ENCODE results near the gene KIF15.

Gene KIF15, protein sequence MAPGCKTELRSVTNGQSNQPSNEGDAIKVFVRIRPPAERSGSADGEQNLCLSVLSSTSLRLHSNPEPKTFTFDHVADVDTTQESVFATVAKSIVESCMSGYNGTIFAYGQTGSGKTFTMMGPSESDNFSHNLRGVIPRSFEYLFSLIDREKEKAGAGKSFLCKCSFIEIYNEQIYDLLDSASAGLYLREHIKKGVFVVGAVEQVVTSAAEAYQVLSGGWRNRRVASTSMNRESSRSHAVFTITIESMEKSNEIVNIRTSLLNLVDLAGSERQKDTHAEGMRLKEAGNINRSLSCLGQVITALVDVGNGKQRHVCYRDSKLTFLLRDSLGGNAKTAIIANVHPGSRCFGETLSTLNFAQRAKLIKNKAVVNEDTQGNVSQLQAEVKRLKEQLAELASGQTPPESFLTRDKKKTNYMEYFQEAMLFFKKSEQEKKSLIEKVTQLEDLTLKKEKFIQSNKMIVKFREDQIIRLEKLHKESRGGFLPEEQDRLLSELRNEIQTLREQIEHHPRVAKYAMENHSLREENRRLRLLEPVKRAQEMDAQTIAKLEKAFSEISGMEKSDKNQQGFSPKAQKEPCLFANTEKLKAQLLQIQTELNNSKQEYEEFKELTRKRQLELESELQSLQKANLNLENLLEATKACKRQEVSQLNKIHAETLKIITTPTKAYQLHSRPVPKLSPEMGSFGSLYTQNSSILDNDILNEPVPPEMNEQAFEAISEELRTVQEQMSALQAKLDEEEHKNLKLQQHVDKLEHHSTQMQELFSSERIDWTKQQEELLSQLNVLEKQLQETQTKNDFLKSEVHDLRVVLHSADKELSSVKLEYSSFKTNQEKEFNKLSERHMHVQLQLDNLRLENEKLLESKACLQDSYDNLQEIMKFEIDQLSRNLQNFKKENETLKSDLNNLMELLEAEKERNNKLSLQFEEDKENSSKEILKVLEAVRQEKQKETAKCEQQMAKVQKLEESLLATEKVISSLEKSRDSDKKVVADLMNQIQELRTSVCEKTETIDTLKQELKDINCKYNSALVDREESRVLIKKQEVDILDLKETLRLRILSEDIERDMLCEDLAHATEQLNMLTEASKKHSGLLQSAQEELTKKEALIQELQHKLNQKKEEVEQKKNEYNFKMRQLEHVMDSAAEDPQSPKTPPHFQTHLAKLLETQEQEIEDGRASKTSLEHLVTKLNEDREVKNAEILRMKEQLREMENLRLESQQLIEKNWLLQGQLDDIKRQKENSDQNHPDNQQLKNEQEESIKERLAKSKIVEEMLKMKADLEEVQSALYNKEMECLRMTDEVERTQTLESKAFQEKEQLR (N-terminal part only)

GRCh38 chr3:44761424-44762169 is at the start of gene KIF15, which contains the start of gene KIAA1143:
KIF15 (plus strand) TSS chr3:44761794; CDS start chr3:44761866, 72 bp downstream.
KIAA1143 (minus strand) TSS chr3:44761619; CDS start chr3:44761602, 17 bp downstream.
- DNase-seq (ENCODE audit: low read depth in 4 of 4, low spot score in 1 of 4), result peak; percentile 97 to 99 (median 98)

- DNase-seq (ENCODE audit: low read depth in 4 of 4, low spot score in 1 of 4), result peak in 3 of 4 experiments; percentile 34 to 60 (median 44)
These were observed 49.0 kb upstream of the KIF15 start, which contains the start of gene ZNF502 for GRCh38 chr3:44712455-44713075. ZNF502 (plus strand) TSS chr3:44712660; CDS start chr3:44720262, 7,602 bp downstream.

DNA sequence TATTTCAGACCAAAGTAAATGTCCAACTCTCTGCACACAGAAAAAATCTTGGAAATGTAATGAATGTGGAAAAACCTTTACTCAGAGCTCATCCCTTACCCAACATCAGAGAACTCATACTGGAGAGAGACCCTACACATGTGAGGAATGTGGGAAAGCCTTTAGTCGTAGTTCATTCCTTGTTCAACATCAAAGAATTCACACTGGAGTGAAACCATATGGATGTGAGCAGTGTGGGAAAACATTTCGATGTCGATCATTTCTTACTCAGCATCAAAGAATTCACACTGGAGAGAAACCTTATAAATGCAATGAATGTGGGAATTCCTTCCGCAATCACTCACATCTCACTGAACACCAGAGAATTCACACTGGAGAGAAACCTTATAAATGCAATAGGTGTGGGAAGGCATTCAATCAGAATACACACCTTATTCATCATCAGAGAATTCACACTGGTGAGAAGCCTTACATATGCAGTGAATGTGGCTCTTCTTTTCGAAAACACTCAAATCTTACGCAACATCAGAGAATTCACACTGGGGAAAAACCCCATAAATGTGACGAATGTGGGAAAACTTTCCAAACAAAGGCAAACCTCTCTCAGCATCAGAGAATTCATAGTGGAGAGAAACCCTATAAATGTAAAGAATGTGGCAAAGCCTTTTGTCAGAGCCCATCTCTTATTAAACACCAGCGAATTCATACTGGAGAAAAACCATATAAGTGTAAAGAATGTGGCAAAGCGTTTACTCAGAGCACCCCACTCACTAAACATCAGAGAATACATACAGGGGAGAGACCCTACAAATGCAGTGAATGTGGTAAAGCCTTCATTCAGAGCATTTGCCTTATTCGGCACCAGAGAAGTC is 40.1 kb upstream of the KIF15 start:
- no peak for DNase-seq (ENCODE audit: low read depth in 4 of 4, low spot score in 1 of 4)

- no peak for DNase-seq (ENCODE audit: low read depth in 4 of 4, low spot score in 1 of 4)
These were observed 39.5 kb upstream of the KIF15 start for GRCh38 chr3:44722103-44722401.

GRCh38 chr3:44729384-44729910 is 32.1 kb upstream of the KIF15 start, which contains the start of gene ZNF501:
ZNF501 (plus strand) TSS chr3:44729635; CDS start chr3:44734422, 4,787 bp downstream.
- DNase-seq (ENCODE audit: low read depth in 4 of 4, low spot score in 1 of 4), result peak; percentile 57 to 87 (median 70)

DNA sequence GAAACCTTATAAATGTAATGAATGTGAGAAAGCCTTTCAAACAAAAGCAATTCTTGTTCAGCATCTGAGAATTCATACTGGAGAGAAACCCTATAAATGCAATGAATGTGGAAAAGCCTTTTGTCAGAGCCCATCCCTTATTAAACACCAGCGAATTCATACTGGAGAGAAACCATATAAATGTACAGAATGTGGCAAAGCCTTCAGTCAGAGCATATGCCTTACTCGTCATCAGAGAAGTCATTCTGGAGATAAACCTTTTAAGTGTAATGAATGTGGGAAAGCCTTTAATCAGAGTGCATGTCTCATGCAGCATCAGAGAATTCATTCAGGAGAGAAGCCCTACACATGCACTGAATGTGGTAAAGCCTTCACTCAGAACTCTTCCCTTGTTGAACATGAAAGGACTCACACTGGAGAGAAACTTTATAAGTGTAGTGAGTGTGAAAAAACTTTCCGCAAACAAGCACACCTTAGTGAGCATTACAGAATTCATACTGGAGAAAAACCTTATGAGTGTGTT is 26.9 kb upstream of the KIF15 start:
- DNase-seq (ENCODE audit: low read depth in 4 of 4, low spot score in 1 of 4), result no peak

- no peak for DNase-seq (ENCODE audit: low read depth in 4 of 4, low spot score in 1 of 4)
These were observed 532 bp upstream of the KIF15 start for GRCh38 chr3:44761101-44761423.

- DNase-seq (ENCODE audit: low read depth in 4 of 4, low spot score in 1 of 4), result no peak
These were observed 630 bp downstream of the KIF15 start for GRCh38 chr3:44762170-44762677.

DNA sequence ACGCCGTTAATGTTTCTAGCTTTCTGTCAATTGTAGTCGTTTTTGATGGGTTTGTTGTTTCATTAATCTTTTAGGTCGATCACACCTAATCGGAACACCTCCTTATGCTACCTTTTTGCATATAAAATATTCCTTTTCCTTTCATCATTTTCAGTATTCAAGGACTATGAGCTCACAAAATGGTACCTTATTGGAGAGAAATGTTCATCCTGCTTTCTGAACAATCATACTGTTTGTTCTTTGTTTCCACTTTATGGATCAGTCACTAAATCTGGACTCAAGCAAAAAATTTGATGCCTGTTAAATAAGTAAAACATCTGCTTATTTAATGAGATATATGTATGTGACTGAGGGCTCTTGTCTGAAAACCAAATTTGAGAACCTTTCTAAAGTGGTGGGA is 1.1 kb downstream of the KIF15 start:
- DNase-seq (ENCODE audit: low read depth in 4 of 4, low spot score in 1 of 4), result no peak

GRCh38 chr3:44764248-44764647 is 2.7 kb downstream of the KIF15 start:
- no peak for DNase-seq (ENCODE audit: low read depth in 4 of 4, low spot score in 1 of 4)

- DNase-seq (ENCODE audit: low read depth in 4 of 4, low spot score in 1 of 4), result no peak
These were observed 10.0 kb downstream of the KIF15 start for GRCh38 chr3:44771424-44772098.

DNA sequence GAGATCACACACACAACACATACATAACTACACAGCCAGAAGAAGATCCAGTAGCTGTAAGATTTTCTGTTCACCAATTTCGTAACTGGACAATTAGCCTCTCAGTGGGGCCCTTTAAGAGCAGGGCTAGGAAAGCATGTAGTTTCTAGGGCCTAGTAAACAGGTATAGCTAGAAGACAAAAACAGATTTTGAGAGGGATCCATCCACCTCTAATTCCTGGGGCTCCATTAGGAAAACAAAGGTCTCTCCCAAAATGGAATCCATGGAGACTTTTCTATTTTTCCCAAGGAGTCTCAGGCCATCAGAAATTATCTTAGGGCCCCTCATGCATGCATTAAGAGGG is 10.5 kb downstream of the KIF15 start:
- DNase-seq (ENCODE audit: low read depth in 4 of 4, low spot score in 1 of 4), result no peak

DNA sequence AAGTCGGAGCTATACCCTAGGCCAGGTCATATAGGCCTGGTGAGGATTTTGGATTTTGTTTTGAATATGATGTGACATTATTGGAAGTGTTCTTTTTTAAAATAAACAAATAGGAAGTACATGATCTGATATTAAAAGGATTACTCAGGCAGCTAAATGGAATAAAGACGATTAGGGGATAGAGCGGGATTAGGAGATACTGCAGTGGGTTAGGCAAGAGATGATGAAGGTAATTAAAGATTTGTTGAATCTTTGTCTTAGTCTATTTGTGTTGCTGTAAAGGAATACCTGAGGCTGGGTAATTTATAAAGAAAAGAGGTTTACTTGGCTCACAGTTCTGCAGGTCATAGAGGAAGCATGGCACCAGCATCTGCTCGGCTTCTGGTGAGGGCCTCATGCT is 21.3 kb downstream of the KIF15 start:
- no peak for DNase-seq (ENCODE audit: low read depth in 4 of 4, low spot score in 1 of 4)

DNA sequence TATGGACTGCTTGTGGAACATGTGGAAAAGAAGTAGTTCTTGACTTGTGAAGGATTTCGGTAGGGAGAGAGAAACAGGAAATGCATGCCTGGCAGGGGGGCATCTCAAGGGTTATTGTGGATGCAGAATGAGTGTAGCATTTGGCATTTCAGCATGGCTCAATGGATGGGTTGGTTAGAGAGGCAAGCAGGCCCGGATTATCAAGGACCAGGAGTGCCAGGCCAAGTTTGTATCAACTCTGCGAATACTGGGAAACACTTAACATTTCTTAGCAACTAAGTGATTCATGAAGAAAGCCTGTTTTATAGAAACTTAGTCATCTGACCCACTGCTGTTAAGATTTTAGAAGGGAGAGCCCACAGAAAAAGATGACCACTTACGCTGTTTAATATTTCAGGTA is 33.6 kb downstream of the KIF15 start:
- no peak for DNase-seq (ENCODE audit: low read depth in 4 of 4, low spot score in 1 of 4)

- DNase-seq (ENCODE audit: low read depth in 4 of 4, low spot score in 1 of 4), result no peak
These were observed 40.4 kb downstream of the KIF15 start for GRCh38 chr3:44802011-44802410.

- no peak for DNase-seq (ENCODE audit: low read depth in 4 of 4, low spot score in 1 of 4)
These were observed 41.7 kb downstream of the KIF15 start for GRCh38 chr3:44803298-44803697.

DNA sequence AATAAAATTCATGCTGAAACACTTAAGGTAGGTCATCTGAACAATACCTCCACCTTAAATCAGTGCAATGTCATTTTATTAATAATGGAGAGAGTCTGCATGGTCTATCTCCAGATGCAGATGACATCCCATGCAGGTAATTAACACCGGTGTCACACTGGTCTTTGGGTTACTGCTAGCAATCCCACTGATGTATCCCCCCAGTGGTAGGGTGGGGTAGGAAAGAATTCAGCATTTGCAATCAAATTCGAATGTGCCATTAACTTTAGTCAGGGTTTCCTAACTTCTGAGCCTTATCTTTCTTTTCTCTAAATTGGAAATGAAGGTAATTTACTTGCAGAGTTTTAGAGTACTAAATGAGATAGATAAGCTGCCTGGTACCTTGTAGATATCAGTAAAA is 44.4 kb downstream of the KIF15 start:
- no peak for DNase-seq (ENCODE audit: low read depth in 4 of 4, low spot score in 1 of 4)

DNA sequence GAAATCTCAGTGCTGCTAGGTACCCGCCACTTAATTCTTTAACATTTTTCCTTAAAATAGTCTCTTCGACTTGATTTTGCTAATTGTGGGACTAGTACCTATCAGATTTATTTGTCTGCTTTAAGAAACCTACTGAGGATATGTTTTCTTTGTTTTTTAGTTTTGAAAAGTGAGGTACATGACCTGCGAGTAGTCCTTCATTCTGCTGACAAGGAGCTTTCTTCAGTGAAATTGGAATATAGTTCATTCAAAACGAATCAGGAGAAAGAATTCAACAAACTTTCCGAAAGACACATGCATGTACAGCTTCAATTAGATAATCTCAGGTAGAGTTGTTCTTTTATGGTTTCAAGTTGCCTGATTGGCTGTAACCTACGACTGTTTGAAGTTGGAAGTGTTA is 53.2 kb downstream of the KIF15 start:
- DNase-seq (ENCODE audit: low read depth in 4 of 4, low spot score in 1 of 4), result no peak

Measured in stimulated activated CD4-positive, alpha-beta T cell treated with anti-CD3 and anti-CD28 coated beads, Interleukin-1b, Interleukin-23, amount 100 ng/mL, for 24 hours (primary cell).